Measurements from ENCODE around the gene CCT6A. TPM values are rescaled to one million over a fixed set of nuclear protein-coding genes. Genes with fewer than 3 reads are reported as not detected.

Gene CCT6A
- total and polyA plus RNA-seq, 2 donors (not counting 1 experiment from before 2014, with no cell fraction given): 40.3 to 71.3 TPM

- Histone ChIP-seq H4K20me1 (ENCODE audit: control insufficient read depth, insufficient read depth, low read length, poor library complexity, severe bottlenecking) (no peaks in the 10 kb centered on the region), H3K9ac (ENCODE audit: low read length) (no peak overlapping the region), H3K4me1 (ENCODE audit: control insufficient read depth in 2 of 2, insufficient read depth in 2 of 2, low read length in 2 of 2) (no peaks in the 10 kb centered on the region), H3K4me2 (replicated peaks; ENCODE audit: low read depth, low read length, poor library complexity, severe bottlenecking) (no peak overlapping the region), H2AFZ (ENCODE audit: insufficient read depth, low read depth, low read length, poor library complexity, severe bottlenecking) (no peak overlapping the region), H3K27ac (ENCODE audit: low read length in 2 of 2) (no peak overlapping the region), H3K9me3 (ENCODE audit: control extremely low read depth in 1 of 3, control insufficient read depth in 2 of 3, insufficient read depth in 1 of 3, low read length in 2 of 3) (no peaks in the 10 kb centered on the region), H3K36me3 (replicated peaks in 1 of 2; ENCODE audit: control extremely low read depth in 1 of 2, control insufficient read depth in 1 of 2, extremely low read depth in 1 of 2, insufficient read depth in 2 of 2, low read length in 1 of 2) (peaks cover 1 to 3% of the 10 kb centered on the region in 2 experiments), H3K79me2 (ENCODE audit: control insufficient read depth, insufficient read depth, low read length) (no peaks in the 10 kb centered on the region), H3K27me3 (replicated peaks in 1 of 4; ENCODE audit: control extremely low read depth in 1 of 4, control insufficient read depth in 3 of 4, insufficient read depth in 4 of 4, low read length in 3 of 4) (no peaks in the 10 kb centered on the region), H3K4me3 (ENCODE audit: control extremely low read depth in 1 of 5, extremely low read depth in 1 of 5, insufficient read depth in 1 of 5, low read depth in 2 of 5, low read length in 4 of 5) (no peak overlapping the region)
- Mint-ChIP-seq H3K4me3 (no peak overlapping the region), H3K9me3 (ENCODE audit: insufficient read depth) (no peaks in the 10 kb centered on the region), H3K27me3 (no peaks in the 10 kb centered on the region), H3K4me1 (peaks cover 1% of the 10 kb centered on the region), H3K27ac (no peak overlapping the region)
- DNase-seq (no peak), ATAC-seq (ENCODE audit: low read depth) (no peak)
- no peak for TF ChIP-seq EZH2 (IDR thresholded peaks at IDR 0.05; ENCODE audit: borderline replicate concordance, insufficient read depth, low read depth, low read length, poor library complexity, severe bottlenecking)
- no peak for TF ChIP-seq CTCF (IDR thresholded peaks at IDR 0.05)
- CTCF ChIA-PET: interaction anchor here (0.7 to 6.4 kb wide), 5 partner anchors 11 to 70 kb away, joined by 3 to 97 read pairs (median 3); no protein-coding TSS in a partner anchor
- POLR2A ChIA-PET: no interaction called here
- intact Hi-C loops (cut with micrococcal nuclease): no loop called here
- 91% methylated on average over 4 of the region's 4 CpGs for WGBS (ENCODE audit: insufficient coverage)
These were observed 47.8 kb upstream of the CCT6A start for GRCh38 chr7:56003749-56004148.

- Histone ChIP-seq H3K36me3 (replicated peaks in 1 of 2; ENCODE audit: control extremely low read depth in 1 of 2, control insufficient read depth in 1 of 2, extremely low read depth in 1 of 2, insufficient read depth in 2 of 2, low read length in 1 of 2) (no peaks in the 10 kb centered on the region), H4K20me1 (ENCODE audit: control insufficient read depth, insufficient read depth, low read length, poor library complexity, severe bottlenecking) (no peaks in the 10 kb centered on the region), H2AFZ (ENCODE audit: insufficient read depth, low read depth, low read length, poor library complexity, severe bottlenecking) (no peak overlapping the region), H3K4me3 (ENCODE audit: control extremely low read depth in 1 of 5, extremely low read depth in 1 of 5, insufficient read depth in 1 of 5, low read depth in 2 of 5, low read length in 4 of 5) (no peak overlapping the region), H3K9ac (ENCODE audit: low read length) (no peak overlapping the region), H3K4me1 (ENCODE audit: control insufficient read depth in 2 of 2, insufficient read depth in 2 of 2, low read length in 2 of 2) (no peaks in the 10 kb centered on the region), H3K4me2 (replicated peaks; ENCODE audit: low read depth, low read length, poor library complexity, severe bottlenecking) (no peak overlapping the region), H3K9me3 (ENCODE audit: control extremely low read depth in 1 of 3, control insufficient read depth in 2 of 3, insufficient read depth in 1 of 3, low read length in 2 of 3) (no peaks in the 10 kb centered on the region), H3K27me3 (replicated peaks in 1 of 4; ENCODE audit: control extremely low read depth in 1 of 4, control insufficient read depth in 3 of 4, insufficient read depth in 4 of 4, low read length in 3 of 4) (no peaks in the 10 kb centered on the region), H3K27ac (ENCODE audit: low read length in 2 of 2) (no peak overlapping the region), H3K79me2 (ENCODE audit: control insufficient read depth, insufficient read depth, low read length) (no peaks in the 10 kb centered on the region)
- 85% methylated on average over 3 of the region's 4 CpGs for WGBS (ENCODE audit: insufficient coverage)
- H3K4me3 Mint-ChIP-seq: no peak overlapping the region
- no peaks in the 10 kb centered on the region for H3K9me3 Mint-ChIP-seq (ENCODE audit: insufficient read depth)
- H3K4me1 Mint-ChIP-seq: no peaks in the 10 kb centered on the region
- no peak for TF ChIP-seq EZH2 (IDR thresholded peaks at IDR 0.05; ENCODE audit: borderline replicate concordance, insufficient read depth, low read depth, low read length, poor library complexity, severe bottlenecking)
- no peak for TF ChIP-seq CTCF (IDR thresholded peaks at IDR 0.05)
- H3K27ac Mint-ChIP-seq: no peak overlapping the region
- ChIA-PET POLR2A (no interaction called here), CTCF (interaction anchor here (0.9 to 6.4 kb wide), 2 partner anchors 10 to 66 kb away, joined by 3 to 97 read pairs; no protein-coding TSS in a partner anchor)
- DNase-seq: no peak
- no peaks in the 10 kb centered on the region for H3K27me3 Mint-ChIP-seq
- ATAC-seq (ENCODE audit: low read depth): no peak
- intact Hi-C loops (cut with micrococcal nuclease): no loop called here
These were observed 44.4 kb upstream of the CCT6A start for GRCh38 chr7:56007167-56007652.

Data from B cell (primary cell).